Subcutaneous abdominal adipose tissue (tissue), 5 donors: ENCODE results near the gene LRRC4C.

Experiments used
- H3K27ac ChIP-seq: one replicate; pipeline ENCODE4 v1.7.0; 2013; ENCODE audit warnings: low read depth, mild to moderate bottlenecking, inconsistent platforms, low read length, moderate library complexity
- H3K27me3 ChIP-seq, 5 donors: one replicate each; pipeline ENCODE4 v1.7.0; 2013; ENCODE audit warnings: low read length in 5 of 5, inconsistent platforms in 1 of 5; ENCODE audit not compliant: control insufficient read depth in 5 of 5, insufficient read depth in 4 of 5
- H3K36me3 ChIP-seq, 5 donors: one replicate each; pipeline ENCODE4 v1.7.0; 2013; ENCODE audit warnings: low read length in 5 of 5; ENCODE audit not compliant: control insufficient read depth in 5 of 5, insufficient read depth in 5 of 5
- H3K4me1 ChIP-seq, 5 donors: one replicate each; pipeline ENCODE4 v1.7.0; 2013; ENCODE audit warnings: low read length in 5 of 5, mild to moderate bottlenecking in 3 of 5, moderate library complexity in 1 of 5; ENCODE audit not compliant: control insufficient read depth in 5 of 5, insufficient read depth in 5 of 5
- H3K4me3 ChIP-seq, 5 donors: one replicate each; pipeline ENCODE4 v1.7.0; 2013; ENCODE audit warnings: low read length in 5 of 5, low read depth in 1 of 5
- H3K9ac ChIP-seq, 5 donors: one replicate each; pipeline ENCODE4 v1.7.0; 2013; ENCODE audit warnings: low read length in 5 of 5, mild to moderate bottlenecking in 4 of 5, moderate library complexity in 3 of 5
- H3K9me3 ChIP-seq, 5 donors: one replicate each; pipeline ENCODE4 v1.7.0; 2013; ENCODE audit warnings: low read length in 5 of 5; ENCODE audit not compliant: control insufficient read depth in 5 of 5
- donor health status: healthy.
- donor health status: healthy.
- donor health status: healthy.
- donor health status: healthy.
- donor health status: healthy.

Gene LRRC4C

GRCh38 chr11:40826601-40827000, 632.9 kb downstream of the LRRC4C start:
- Histone ChIP-seq H3K9me3 (no peaks in the 10 kb centered on the region), H3K4me3 (no peak overlapping the region), H3K27me3 (no peaks in the 10 kb centered on the region), H3K36me3 (no peaks in the 10 kb centered on the region), H3K4me1 (no peaks in the 10 kb centered on the region), H3K27ac (no peak overlapping the region), H3K9ac (no peak overlapping the region)

DNA sequence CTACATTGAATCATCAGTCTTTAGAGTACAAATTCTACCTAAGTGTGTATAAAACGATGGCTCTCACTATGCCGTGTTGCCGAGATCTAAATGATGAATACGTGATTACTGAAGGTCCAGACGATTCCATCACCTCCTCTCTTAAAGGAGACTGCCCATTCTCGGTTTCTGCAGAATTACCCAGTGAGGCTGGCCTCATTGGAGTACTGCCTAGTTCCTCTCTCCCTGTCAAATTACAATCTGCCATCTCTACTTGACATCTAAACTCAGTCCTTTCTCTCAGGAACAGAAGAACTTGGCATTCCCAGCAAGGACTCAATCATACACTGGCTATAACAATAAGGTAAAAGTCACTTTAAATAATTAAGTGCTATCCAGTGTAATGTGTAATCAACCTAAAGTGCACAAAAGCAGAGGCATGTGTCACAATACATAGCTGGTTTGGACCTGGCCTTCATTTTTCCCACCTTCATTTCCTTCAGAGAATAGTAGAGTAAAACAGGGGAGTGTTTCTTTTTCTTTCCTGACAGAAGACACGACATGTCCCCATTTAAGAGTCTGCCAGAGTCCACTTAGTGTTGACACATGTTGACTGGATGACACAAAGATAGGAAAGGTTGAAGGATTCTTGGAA, 634.1 kb downstream of the LRRC4C start:
- H3K4me1 ChIP-seq = no peaks in the 10 kb centered on the region
- H3K9ac ChIP-seq = no peak overlapping the region
- no peaks in the 10 kb centered on the region for H3K9me3 ChIP-seq
- no peak overlapping the region for H3K27ac ChIP-seq
- no peak overlapping the region for H3K4me3 ChIP-seq
- H3K27me3 ChIP-seq = no peaks in the 10 kb centered on the region
- no peaks in the 10 kb centered on the region for H3K36me3 ChIP-seq

DNA sequence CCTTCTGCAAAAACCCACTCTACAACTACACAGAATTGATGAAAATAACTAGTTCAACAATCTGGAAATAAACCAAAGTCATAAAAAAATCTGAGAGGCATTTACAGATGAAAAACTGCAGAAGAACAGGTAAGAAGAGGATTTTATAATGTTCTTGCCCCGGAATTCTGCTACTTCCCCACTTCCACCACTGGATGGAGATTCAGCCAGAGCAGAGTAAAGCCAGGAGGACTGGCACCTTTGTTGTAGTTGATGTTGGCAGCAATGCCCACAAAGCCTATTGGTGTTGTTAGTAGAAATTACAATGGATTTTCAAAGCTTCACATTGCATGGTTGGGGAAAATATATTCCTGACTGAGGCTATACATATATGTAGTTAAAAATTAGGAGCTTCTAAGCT, 640.2 kb downstream of the LRRC4C start:
- H3K27me3 ChIP-seq = no peaks in the 10 kb centered on the region
- no peaks in the 10 kb centered on the region for H3K4me1 ChIP-seq
- no peak overlapping the region for H3K27ac ChIP-seq
- H3K9me3 ChIP-seq = no peaks in the 10 kb centered on the region
- no peaks in the 10 kb centered on the region for H3K36me3 ChIP-seq
- H3K4me3 ChIP-seq = no peak overlapping the region
- H3K9ac ChIP-seq = no peak overlapping the region

DNA sequence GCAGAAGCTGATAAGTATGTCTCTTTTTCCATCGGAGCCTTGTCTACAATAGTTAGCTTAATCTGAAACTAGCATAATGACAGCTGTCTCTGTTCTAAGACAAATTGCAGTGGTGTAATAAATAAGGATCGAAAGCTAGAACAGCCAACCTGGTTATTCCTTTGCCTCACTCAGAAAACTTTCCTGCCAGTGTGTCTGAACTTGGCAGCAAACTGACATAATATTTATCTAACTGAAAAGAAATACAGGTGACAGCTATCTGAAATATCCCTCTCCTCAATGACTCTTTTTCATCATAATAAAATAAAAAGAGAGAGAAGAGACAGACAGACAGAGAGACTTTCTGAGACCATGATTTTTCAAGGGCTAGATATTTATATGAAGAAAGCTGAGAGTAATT, 642.5 kb downstream of the LRRC4C start:
- Histone ChIP-seq H3K4me3 (no peak overlapping the region), H3K27ac (no peak overlapping the region), H3K27me3 (no peaks in the 10 kb centered on the region), H3K9ac (no peak overlapping the region), H3K4me1 (no peaks in the 10 kb centered on the region), H3K36me3 (no peaks in the 10 kb centered on the region), H3K9me3 (no peaks in the 10 kb centered on the region)

- Histone ChIP-seq H3K27me3 (no peaks in the 10 kb centered on the region), H3K9ac (no peak overlapping the region), H3K9me3 (no peaks in the 10 kb centered on the region), H3K4me3 (no peak overlapping the region), H3K36me3 (no peaks in the 10 kb centered on the region), H3K4me1 (no peaks in the 10 kb centered on the region), H3K27ac (no peak overlapping the region)
These were observed 661.5 kb downstream of the LRRC4C start for GRCh38 chr11:40797981-40798380.

GRCh38 chr11:40787224-40787623, 672.2 kb downstream of the LRRC4C start:
- no peaks in the 10 kb centered on the region for H3K4me1 ChIP-seq
- H3K9ac ChIP-seq = no peak overlapping the region
- no peak overlapping the region for H3K4me3 ChIP-seq
- H3K9me3 ChIP-seq = no peaks in the 10 kb centered on the region
- no peak overlapping the region for H3K27ac ChIP-seq
- H3K36me3 ChIP-seq = no peaks in the 10 kb centered on the region
- no peaks in the 10 kb centered on the region for H3K27me3 ChIP-seq

DNA sequence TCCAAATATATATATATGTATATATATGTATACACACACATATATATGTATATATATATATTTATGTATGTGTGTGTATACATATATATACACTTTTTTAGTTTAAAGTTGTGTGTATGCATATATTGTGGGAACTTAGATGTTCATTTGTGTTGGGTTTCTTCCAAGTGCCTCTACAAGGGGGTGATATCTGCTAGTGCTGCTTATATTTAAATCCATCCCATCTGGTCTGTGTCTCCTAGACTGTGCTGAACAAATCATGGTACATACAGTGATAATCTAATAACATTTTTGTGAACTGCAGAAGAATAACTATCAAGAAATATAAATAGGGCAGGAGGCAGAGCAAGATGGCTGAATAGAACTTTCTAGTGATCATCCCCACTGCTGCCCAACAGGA, 696.4 kb downstream of the LRRC4C start:
- no peaks in the 10 kb centered on the region for H3K9me3 ChIP-seq

GRCh38 chr11:40759341-40759740, 700.1 kb downstream of the LRRC4C start:
- Histone ChIP-seq H3K27me3 (no peaks in the 10 kb centered on the region), H3K27ac (no peak overlapping the region), H3K4me1 (no peaks in the 10 kb centered on the region), H3K9ac (no peak overlapping the region), H3K9me3 (peaks cover 0 to 5% (median 0%) of the 10 kb centered on the region in 5 donors), H3K4me3 (no peak overlapping the region), H3K36me3 (no peaks in the 10 kb centered on the region)

More for the DNA sequence above, 696.4 kb downstream of the LRRC4C start:
- Histone ChIP-seq H3K27ac (no peak overlapping the region), H3K9ac (no peak overlapping the region), H3K4me1 (no peaks in the 10 kb centered on the region), H3K27me3 (no peaks in the 10 kb centered on the region), H3K4me3 (no peak overlapping the region), H3K36me3 (no peaks in the 10 kb centered on the region)

DNA sequence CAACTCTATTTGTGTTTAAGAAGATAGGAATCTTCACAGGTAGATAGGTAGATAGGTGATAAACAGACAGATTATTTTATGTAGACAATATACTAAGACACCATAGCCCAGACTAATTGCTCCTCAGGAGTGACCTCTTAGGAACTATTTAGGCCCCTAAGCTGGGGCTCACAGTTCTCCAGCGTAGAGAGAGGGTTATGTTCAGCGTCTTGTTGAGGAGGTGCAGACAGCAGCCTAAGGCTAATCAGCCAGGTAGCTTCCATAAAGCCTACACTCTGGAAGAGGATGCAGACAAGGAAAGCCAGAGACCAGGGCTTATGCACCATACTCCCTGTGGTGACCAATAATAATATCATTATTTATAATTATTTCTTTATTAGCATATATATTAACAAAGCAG, 705.2 kb downstream of the LRRC4C start:
- peaks cover 0 to 5% (median 0%) of the 10 kb centered on the region in 5 donors for H3K9me3 ChIP-seq
- no peak overlapping the region for H3K9ac ChIP-seq
- H3K36me3 ChIP-seq = no peaks in the 10 kb centered on the region
- no peaks in the 10 kb centered on the region for H3K27me3 ChIP-seq
- H3K27ac ChIP-seq = no peak overlapping the region
- no peaks in the 10 kb centered on the region for H3K4me1 ChIP-seq
- H3K4me3 ChIP-seq = no peak overlapping the region

- Histone ChIP-seq H3K27ac (no peak overlapping the region), H3K9me3 (peaks cover 2 to 17% (median 12%) of the 10 kb centered on the region in 5 donors), H3K4me3 (no peak overlapping the region)
These were observed 713.2 kb downstream of the LRRC4C start for GRCh38 chr11:40746282-40746681.

More at GRCh38 chr11:40746282-40746681, 713.2 kb downstream of the LRRC4C start:
- Histone ChIP-seq H3K36me3 (no peaks in the 10 kb centered on the region), H3K4me1 (no peaks in the 10 kb centered on the region), H3K27me3 (no peaks in the 10 kb centered on the region), H3K9ac (no peak overlapping the region)
